ENCODE measurements around the gene LGALS4. TPM values are rescaled to one million over a fixed set of nuclear protein-coding genes. Genes with fewer than 3 reads are reported as not detected.
"Not testable (repeated sequence)": the region's sequence is repeated elsewhere in the genome, so short reads cannot be mapped to it uniquely, and the experiment has no call there.

Gene LGALS4
- total RNA-seq, 1 experiment from 2014 or later, result 0.32 TPM

DNA sequence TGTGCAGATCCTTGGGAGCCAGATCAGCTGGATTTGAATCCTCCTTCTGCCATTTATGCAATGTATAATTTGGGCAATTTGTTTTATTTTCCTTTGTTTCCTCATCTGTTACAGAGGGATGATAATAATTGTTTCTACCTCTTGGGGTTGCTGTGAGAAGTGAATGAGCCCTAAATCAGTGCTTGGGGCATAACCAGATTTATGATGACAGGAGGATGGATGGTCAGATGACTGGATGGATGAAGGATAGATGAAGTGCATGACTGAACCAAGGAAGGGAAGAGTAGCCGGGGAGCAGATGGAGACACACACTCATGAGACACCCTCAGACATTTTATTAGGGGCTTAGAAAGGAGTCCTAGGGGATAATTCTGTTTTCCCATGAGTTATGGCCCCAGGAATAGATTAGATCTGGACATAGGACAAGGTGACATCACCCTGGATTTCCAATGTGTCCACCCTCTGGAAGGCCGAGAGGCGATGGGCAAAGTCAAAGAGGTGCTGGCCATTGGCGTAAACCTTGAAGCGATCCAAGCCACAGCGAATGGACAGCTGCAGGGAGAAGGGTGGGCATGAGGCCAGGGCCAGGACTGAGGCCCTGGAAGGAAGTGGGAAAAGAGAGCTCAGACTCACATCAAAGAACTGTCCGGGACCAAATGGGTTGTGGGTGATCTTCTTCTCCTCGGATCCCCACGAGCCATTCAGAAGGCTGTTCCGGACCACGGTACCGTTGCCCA is 11.2 kb downstream of the LGALS4 start:
- TF ChIP-seq, protein P1, sequence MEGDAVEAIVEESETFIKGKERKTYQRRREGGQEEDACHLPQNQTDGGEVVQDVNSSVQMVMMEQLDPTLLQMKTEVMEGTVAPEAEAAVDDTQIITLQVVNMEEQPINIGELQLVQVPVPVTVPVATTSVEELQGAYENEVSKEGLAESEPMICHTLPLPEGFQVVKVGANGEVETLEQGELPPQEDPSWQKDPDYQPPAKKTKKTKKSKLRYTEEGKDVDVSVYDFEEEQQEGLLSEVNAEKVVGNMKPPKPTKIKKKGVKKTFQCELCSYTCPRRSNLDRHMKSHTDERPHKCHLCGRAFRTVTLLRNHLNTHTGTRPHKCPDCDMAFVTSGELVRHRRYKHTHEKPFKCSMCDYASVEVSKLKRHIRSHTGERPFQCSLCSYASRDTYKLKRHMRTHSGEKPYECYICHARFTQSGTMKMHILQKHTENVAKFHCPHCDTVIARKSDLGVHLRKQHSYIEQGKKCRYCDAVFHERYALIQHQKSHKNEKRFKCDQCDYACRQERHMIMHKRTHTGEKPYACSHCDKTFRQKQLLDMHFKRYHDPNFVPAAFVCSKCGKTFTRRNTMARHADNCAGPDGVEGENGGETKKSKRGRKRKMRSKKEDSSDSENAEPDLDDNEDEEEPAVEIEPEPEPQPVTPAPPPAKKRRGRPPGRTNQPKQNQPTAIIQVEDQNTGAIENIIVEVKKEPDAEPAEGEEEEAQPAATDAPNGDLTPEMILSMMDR (conservative IDR thresholded peaks at IDR 0.05; ENCODE audit: low read depth, low read length), result no peak
- TF ChIP-seq EZH2 (IDR thresholded peaks at IDR 0.05; ENCODE audit: borderline replicate concordance, low read depth, low read length, poor library complexity, severe bottlenecking), result no peak
- no peaks in the 10 kb centered on the region for H3K27me3 ChIP-seq (replicated peaks; ENCODE audit: insufficient read depth, low read depth, low read length, poor library complexity)
- H3K9me3 ChIP-seq (ENCODE audit: low read depth, low read length, poor library complexity, severe bottlenecking), result no peaks in the 10 kb centered on the region
- intact Hi-C loops (cut with micrococcal nuclease; ENCODE audit: unreplicated experiment), result no loop called here
- ChIA-PET POLR2A (ENCODE audit: low non-redundant PET) (no interaction called here), CTCF (interaction anchor here (0.9 kb wide), 1 partner anchor 399 kb away, joined by 4 read pairs; the partner anchor contains the start of gene FAM98C)
- H3K27ac ChIP-seq (ENCODE audit: low read depth, low read length, poor library complexity, severe bottlenecking), result no peak overlapping the region
- H3K36me3 ChIP-seq (ENCODE audit: insufficient read depth, low read length, poor library complexity, severe bottlenecking), result no peaks in the 10 kb centered on the region
- H3K4me3 ChIP-seq (ENCODE audit: low read depth, low read length, poor library complexity, severe bottlenecking), result no peak overlapping the region
- BruUV-seq (replicated peaks), result no TSS peak
- DNase-seq (ENCODE audit: low spot score), result no peak
- H3K4me1 ChIP-seq (ENCODE audit: insufficient read depth, low read length, poor library complexity, severe bottlenecking), result no peaks in the 10 kb centered on the region

DNA sequence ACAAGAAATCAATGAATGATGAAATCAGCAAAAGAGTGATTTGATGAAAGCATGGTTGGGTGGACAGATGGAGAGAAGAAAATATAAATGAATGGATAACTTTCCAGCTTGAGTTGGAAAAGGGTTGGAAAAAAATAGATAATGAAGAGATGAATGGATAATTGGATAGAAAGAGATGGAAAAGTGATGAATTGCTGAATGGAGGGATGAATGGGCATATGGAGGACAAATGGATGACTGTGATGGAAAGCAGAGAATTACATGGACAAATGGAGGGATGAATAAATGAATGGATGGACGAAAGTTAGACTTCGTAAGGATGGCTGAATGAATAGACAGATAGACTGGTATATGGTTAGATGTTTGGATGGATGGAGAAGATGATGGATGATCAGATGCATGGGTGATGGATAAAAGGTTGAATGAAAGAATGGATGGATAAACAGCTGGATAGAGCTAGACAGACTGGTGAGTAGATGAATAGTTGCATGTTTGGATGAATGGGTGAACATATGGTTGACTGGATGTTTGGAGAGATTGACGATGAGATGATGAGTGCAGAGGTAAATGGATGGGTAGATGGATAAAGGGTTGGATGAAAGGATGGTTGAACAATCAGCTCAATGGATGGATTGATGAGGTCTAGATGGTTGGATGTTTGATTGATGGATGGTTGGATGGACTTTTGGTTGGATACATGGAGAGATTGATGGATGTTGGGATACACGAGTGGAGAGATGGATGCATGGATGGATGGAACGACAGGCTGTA is 12.0 kb downstream of the LGALS4 start:
- intact Hi-C loops (cut with micrococcal nuclease; ENCODE audit: unreplicated experiment), result no loop called here
- no peaks in the 10 kb centered on the region for H3K9me3 ChIP-seq (ENCODE audit: low read depth, low read length, poor library complexity, severe bottlenecking)
- no peaks in the 10 kb centered on the region for H3K27me3 ChIP-seq (replicated peaks; ENCODE audit: insufficient read depth, low read depth, low read length, poor library complexity)
- no peak overlapping the region for H3K4me3 ChIP-seq (ENCODE audit: low read depth, low read length, poor library complexity, severe bottlenecking)
- ChIA-PET POLR2A (ENCODE audit: low non-redundant PET) (no interaction called here), CTCF (no interaction called here)
- no peaks in the 10 kb centered on the region for H3K4me1 ChIP-seq (ENCODE audit: insufficient read depth, low read length, poor library complexity, severe bottlenecking)
- no peak overlapping the region for H3K27ac ChIP-seq (ENCODE audit: low read depth, low read length, poor library complexity, severe bottlenecking)
- TF ChIP-seq, protein P1 (conservative IDR thresholded peaks at IDR 0.05; ENCODE audit: low read depth, low read length), result no peak
- TF ChIP-seq EZH2 (IDR thresholded peaks at IDR 0.05; ENCODE audit: borderline replicate concordance, low read depth, low read length, poor library complexity, severe bottlenecking), result no peak
- BruUV-seq (replicated peaks), result no TSS peak
- DNase-seq (ENCODE audit: low spot score), result no peak
- H3K36me3 ChIP-seq (ENCODE audit: insufficient read depth, low read length, poor library complexity, severe bottlenecking), result no peaks in the 10 kb centered on the region

DNA sequence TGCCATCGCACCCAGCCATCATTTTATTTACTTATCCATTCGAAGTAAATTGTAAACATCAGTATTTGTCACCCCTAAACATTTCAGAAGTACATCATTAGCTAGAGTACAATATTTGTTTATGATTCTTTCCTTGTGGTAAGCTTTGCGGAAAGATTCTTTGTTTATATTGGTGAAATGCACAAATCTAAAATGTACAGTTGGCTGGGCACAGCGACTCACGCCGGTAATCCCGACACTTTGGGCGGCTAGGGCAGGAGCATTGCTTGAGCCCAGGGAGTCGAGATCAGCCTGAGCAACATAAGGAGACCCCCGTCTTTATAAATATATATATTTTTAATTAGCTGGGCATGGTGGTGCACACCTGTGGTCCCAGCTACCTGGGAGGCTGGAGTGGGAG is 13.6 kb downstream of the LGALS4 start:
- intact Hi-C loops (cut with micrococcal nuclease; ENCODE audit: unreplicated experiment), result no loop called here
- Histone ChIP-seq H3K27me3 (replicated peaks; ENCODE audit: insufficient read depth, low read depth, low read length, poor library complexity) (no peaks in the 10 kb centered on the region), H3K36me3 (ENCODE audit: insufficient read depth, low read length, poor library complexity, severe bottlenecking) (no peaks in the 10 kb centered on the region), H3K4me3 (ENCODE audit: low read depth, low read length, poor library complexity, severe bottlenecking) (no peak overlapping the region), H3K9me3 (ENCODE audit: low read depth, low read length, poor library complexity, severe bottlenecking) (no peaks in the 10 kb centered on the region), H3K4me1 (ENCODE audit: insufficient read depth, low read length, poor library complexity, severe bottlenecking) (no peaks in the 10 kb centered on the region), H3K27ac (ENCODE audit: low read depth, low read length, poor library complexity, severe bottlenecking) (no peak overlapping the region)
- ChIA-PET CTCF (no interaction called here), POLR2A (ENCODE audit: low non-redundant PET) (no interaction called here)
- TF ChIP-seq, protein P1 (conservative IDR thresholded peaks at IDR 0.05; ENCODE audit: low read depth, low read length), result no peak
- TF ChIP-seq EZH2 (IDR thresholded peaks at IDR 0.05; ENCODE audit: borderline replicate concordance, low read depth, low read length, poor library complexity, severe bottlenecking), result no peak
- no TSS peak for BruUV-seq (replicated peaks)
- no peak for DNase-seq (ENCODE audit: low spot score)

DNA sequence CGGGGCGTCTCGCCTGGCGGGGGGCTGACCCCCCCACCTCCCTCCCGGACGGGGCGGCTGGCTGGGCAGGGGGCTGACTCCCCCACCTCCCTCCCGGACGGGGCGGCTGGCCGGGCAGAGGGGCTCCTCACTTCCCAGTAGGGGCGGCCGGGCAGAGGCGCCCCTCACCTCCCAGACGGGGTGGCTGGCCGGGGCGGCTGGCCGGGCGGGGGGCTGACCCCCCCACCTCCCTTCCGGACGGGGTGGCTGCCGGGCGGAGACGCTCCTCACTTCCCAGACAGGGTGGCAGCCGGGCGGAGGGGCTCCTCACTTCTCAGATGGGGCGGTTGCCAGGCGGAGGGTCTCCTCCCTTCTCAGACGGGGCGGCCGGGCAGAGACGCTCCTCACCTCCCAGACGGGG is 15.0 kb downstream of the LGALS4 start:
- DNase-seq (ENCODE audit: low spot score); H3K9me3 ChIP-seq (ENCODE audit: low read depth, low read length, poor library complexity, severe bottlenecking); H3K4me1 ChIP-seq (ENCODE audit: insufficient read depth, low read length, poor library complexity, severe bottlenecking); CTCF ChIA-PET; BruUV-seq (replicated peaks); POLR2A ChIA-PET (ENCODE audit: low non-redundant PET); intact Hi-C loops (cut with micrococcal nuclease; ENCODE audit: unreplicated experiment); H3K27ac ChIP-seq (ENCODE audit: low read depth, low read length, poor library complexity, severe bottlenecking); H3K27me3 ChIP-seq (replicated peaks; ENCODE audit: insufficient read depth, low read depth, low read length, poor library complexity); H3K36me3 ChIP-seq (ENCODE audit: insufficient read depth, low read length, poor library complexity, severe bottlenecking); H3K4me3 ChIP-seq (ENCODE audit: low read depth, low read length, poor library complexity, severe bottlenecking): not testable (repeated sequence)
